Lung (tissue), 12 donors: Measurements from ENCODE around the gene SLC25A48. TPM values are rescaled to one million over a fixed set of nuclear protein-coding genes. Genes with fewer than 3 reads are reported as not detected.

Experiments
- ATAC-seq: fragments of 200-7000 bp; cut with Tn5 transposase; one replicate; pipeline ENCODE4 v1.9.1; 2020; ENCODE audit warnings: moderate number of reproducible peaks; ENCODE audit not compliant: insufficient read depth, low FRiP score
- DNase-seq, 3 donors: peaks; one replicate each; pipeline ENCODE4 v3.0.0-alpha.2; 2013 to 2017
- H3K27ac ChIP-seq, 2 donors: one replicate each; pipeline ENCODE4 v1.5.1; 2013; ENCODE audit warnings: mild to moderate bottlenecking in 2 of 2, moderate library complexity in 2 of 2, control low read depth in 1 of 2, inconsistent platforms in 1 of 2, low read depth in 1 of 2, low read length in 1 of 2
- H3K27me3 ChIP-seq, 3 donors: one replicate each; pipeline ENCODE4 v1.5.1; 2013; ENCODE audit warnings: low read length in 2 of 3; ENCODE audit not compliant: control insufficient read depth in 3 of 3, insufficient read depth in 3 of 3
- H3K36me3 ChIP-seq, 4 donors: one replicate each; pipeline ENCODE4 v1.5.1; 2013; ENCODE audit warnings: low read length in 4 of 4, mild to moderate bottlenecking in 1 of 4, moderate library complexity in 1 of 4; ENCODE audit not compliant: control insufficient read depth in 4 of 4, insufficient read depth in 4 of 4
- H3K4me1 ChIP-seq, 5 donors: one replicate each; pipeline ENCODE4 v1.5.1; 2013; ENCODE audit warnings: low read length in 5 of 5, mild to moderate bottlenecking in 2 of 5, moderate library complexity in 1 of 5; ENCODE audit not compliant: control insufficient read depth in 5 of 5, insufficient read depth in 5 of 5
- H3K4me3 ChIP-seq: one replicate; pipeline ENCODE4 v1.5.1; 2013; ENCODE audit warnings: mild to moderate bottlenecking, control low read depth, moderate library complexity
- H3K9ac ChIP-seq, 2 donors: one replicate each; pipeline ENCODE4 v1.5.1; 2013; ENCODE audit warnings: low read length in 2 of 2, control low read depth in 1 of 2; ENCODE audit not compliant: insufficient read depth in 1 of 2
- H3K9me3 ChIP-seq, 4 donors: one replicate each; pipeline ENCODE4 v1.5.1; 2013; ENCODE audit warnings: low read length in 3 of 4, mild to moderate bottlenecking in 1 of 4, moderate library complexity in 1 of 4; ENCODE audit not compliant: control insufficient read depth in 4 of 4, insufficient read depth in 3 of 4
- WGBS, 2 donors: extraction: QIAGEN DNeasy Blood & Tissue Kit; methylation state at CpG; one replicate each; pipeline ENCODE4 v1.1.7; 2013; 5-methylcytosine and 5-hydroxymethylcytosine counted together
- polyA plus RNA-seq, 2 donors: library from polyadenylated mRNA; stranded (reverse); fragments of 200-250 nt; gene quantifications; one replicate each; pipeline ENCODE4 v1.2.1, GENCODE V29; 2013
- total RNA-seq, 2 donors: library from RNA; depleted of rRNA in 1 of 2; stranded (reverse); fragments of >200 nt in 1 of 2; gene quantifications; one replicate each; pipeline ENCODE4 v1.2.1, GENCODE V29; 2014 to 2021
- TF ChIP-seq, protein P1 (sequence below): IDR thresholded peaks from 2 replicates; pipeline ENCODE4 v1.5.1; 2012; ENCODE audit warnings: mild to moderate bottlenecking; ENCODE audit errors: control extremely low read depth, extremely low read depth
- donor health status: control.
- donor health status: control.
- donor health status: Bipolar disorder and iron deficiency.
- donor health status: healthy.
- donor health status: DM: yes; HTN: yes; CAD: no.

SLC25A48 gene
- total and polyA plus RNA-seq, 4 donors, result not detected

DNA sequence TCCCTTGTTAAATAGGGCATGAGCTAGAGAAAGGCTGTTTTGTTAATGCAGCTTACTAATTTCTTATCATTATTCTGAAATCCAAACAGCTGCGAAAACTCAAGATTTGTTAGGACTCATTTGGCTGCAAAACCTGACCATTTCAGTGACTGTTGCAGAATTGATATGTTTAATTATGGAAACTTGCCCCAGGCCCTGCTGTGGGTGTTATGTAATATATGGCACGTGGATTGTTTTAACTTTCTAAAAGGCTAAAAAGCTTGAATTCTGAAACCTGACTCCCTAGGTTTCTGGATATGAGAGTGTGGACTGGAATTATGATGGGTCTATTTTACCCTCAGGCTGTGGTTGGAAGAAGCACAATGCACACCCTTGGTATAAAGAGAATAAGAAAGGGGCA lies 56.8 kb downstream of the SLC25A48 start:
- Histone ChIP-seq H3K9me3 (no peaks in the 10 kb centered on the region), H3K4me1 (peaks cover 0 to 44% (median 19%) of the 10 kb centered on the region in 5 donors), H3K27me3 (peaks cover 0 to 4% (median 0%) of the 10 kb centered on the region in 3 donors), H3K27ac (no peak overlapping the region), H3K9ac (no peak overlapping the region), H3K36me3 (no peaks in the 10 kb centered on the region), H3K4me3 (no peak overlapping the region)
- 57 to 70% methylated on average over 2 of the region's 2 CpGs for WGBS, 2 donors
- TF ChIP-seq, protein P1, sequence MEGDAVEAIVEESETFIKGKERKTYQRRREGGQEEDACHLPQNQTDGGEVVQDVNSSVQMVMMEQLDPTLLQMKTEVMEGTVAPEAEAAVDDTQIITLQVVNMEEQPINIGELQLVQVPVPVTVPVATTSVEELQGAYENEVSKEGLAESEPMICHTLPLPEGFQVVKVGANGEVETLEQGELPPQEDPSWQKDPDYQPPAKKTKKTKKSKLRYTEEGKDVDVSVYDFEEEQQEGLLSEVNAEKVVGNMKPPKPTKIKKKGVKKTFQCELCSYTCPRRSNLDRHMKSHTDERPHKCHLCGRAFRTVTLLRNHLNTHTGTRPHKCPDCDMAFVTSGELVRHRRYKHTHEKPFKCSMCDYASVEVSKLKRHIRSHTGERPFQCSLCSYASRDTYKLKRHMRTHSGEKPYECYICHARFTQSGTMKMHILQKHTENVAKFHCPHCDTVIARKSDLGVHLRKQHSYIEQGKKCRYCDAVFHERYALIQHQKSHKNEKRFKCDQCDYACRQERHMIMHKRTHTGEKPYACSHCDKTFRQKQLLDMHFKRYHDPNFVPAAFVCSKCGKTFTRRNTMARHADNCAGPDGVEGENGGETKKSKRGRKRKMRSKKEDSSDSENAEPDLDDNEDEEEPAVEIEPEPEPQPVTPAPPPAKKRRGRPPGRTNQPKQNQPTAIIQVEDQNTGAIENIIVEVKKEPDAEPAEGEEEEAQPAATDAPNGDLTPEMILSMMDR, result no peak
- DNase-seq (peak; percentile 71 to 95 (median 94)), ATAC-seq (no peak)

DNA sequence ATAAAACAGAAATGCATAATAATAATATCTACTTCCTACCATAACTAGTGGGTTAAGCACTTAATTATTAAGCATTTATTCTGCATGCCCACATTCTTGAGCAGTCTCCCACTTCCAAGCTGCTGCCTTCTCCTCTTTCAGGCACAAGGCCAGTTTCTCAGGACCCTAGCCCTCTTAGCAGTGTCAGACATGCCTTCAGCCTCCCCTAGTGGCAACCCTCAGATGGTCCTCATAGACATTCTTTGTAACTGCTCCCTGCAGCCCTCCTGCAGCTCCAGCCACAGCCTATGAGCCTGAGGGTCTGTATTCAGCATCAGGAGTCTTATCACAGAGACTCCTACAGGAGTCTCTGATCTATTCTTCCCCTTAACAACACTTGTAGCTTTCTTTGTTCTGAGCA lies 57.3 kb downstream of the SLC25A48 start:
- Histone ChIP-seq H3K36me3 (no peaks in the 10 kb centered on the region), H3K4me3 (no peak overlapping the region), H3K4me1 (peaks cover 0 to 44% (median 19%) of the 10 kb centered on the region in 5 donors), H3K27me3 (peaks cover 0 to 5% (median 0%) of the 10 kb centered on the region in 3 donors), H3K9ac (no peak overlapping the region), H3K9me3 (no peaks in the 10 kb centered on the region), H3K27ac (no peak overlapping the region)
- TF ChIP-seq, protein P1, result no peak
- ATAC-seq, result no peak
- DNase-seq, result peak; percentile 72 to 78 (median 77)

DNA sequence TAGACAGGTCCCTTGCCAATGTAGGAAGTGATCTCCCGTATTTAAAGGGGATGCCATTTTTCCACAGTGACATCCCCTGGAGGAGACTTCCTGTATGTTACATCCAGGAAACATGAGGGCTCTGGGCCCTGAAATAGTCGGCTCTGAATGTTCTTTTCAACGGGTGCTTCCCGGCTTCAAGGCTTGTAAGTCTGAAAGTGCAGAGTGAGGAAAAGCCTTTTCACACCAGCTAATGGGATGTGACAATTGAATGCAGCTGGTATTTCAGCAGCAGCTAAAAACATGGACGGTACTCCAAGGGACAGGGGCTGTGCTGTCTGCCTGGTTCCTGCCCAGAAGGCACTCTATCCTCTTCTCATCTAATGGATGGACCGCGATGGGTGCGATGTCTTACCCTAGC lies 59.8 kb downstream of the SLC25A48 start:
- no peak overlapping the region for H3K9ac ChIP-seq
- H3K4me1 ChIP-seq, result peaks cover 0 to 37% (median 14%) of the 10 kb centered on the region in 5 donors
- TF ChIP-seq, protein P1, result no peak
- H3K4me3 ChIP-seq, result no peak overlapping the region
- H3K27me3 ChIP-seq, result peaks cover 0 to 10% (median 2%) of the 10 kb centered on the region in 3 donors
- 54 to 63% methylated on average over 8 of the region's 8 CpGs for WGBS, 2 donors
- ATAC-seq, result no peak
- H3K36me3 ChIP-seq, result no peaks in the 10 kb centered on the region
- H3K27ac ChIP-seq, result no peak overlapping the region
- peak; percentile 47 to 76 (median 67) for DNase-seq
- peaks cover 0 to 3% (median 0%) of the 10 kb centered on the region in 4 donors for H3K9me3 ChIP-seq

DNA sequence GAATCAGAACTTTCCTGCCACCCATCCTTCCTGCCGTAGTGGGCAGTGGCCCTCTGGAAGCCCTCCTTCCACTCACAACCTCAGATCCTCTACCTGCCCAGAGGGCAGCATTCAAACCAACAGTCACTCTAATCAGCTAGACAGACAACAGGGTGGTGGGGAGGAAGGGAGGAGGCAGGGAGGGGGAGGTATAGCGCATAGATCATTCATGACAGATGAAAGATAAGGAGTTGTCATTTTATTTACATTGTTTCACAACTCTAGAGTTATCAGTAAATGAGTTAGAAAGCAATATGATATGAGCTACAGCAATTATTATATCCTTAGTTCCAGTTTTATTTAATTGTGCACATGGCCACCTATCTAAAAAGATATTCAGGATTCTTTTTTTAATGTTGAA lies 60.3 kb downstream of the SLC25A48 start:
- TF ChIP-seq, protein P1, result no peak
- no peak overlapping the region for H3K9ac ChIP-seq
- DNase-seq, result no peak
- 73 to 79% methylated on average over 2 of the region's 2 CpGs for WGBS, 2 donors
- H3K4me1 ChIP-seq, result peaks cover 0 to 32% (median 14%) of the 10 kb centered on the region in 5 donors
- no peak for ATAC-seq
- peaks cover 0 to 10% (median 2%) of the 10 kb centered on the region in 3 donors for H3K27me3 ChIP-seq
- H3K27ac ChIP-seq, result no peak overlapping the region
- no peak overlapping the region for H3K4me3 ChIP-seq
- peaks cover 0 to 3% (median 0%) of the 10 kb centered on the region in 4 donors for H3K9me3 ChIP-seq
- H3K36me3 ChIP-seq, result no peaks in the 10 kb centered on the region
